Liver (tissue), 9 donors: ENCODE measurements around the gene IBA57. TPM values are rescaled to one million over a fixed set of nuclear protein-coding genes. Genes with fewer than 3 reads are reported as not detected.

Experiments
- DNase-seq: peaks from one replicate; pipeline ENCODE4 v3.0.0-alpha.2; 2017; ENCODE audit warnings: low spot score
- H3K27ac ChIP-seq, 2 donors: one replicate each; pipeline ENCODE4 v1.7.0; 2013; ENCODE audit warnings: inconsistent platforms in 2 of 2, low read length in 2 of 2, control low read depth in 1 of 2, low read depth in 1 of 2, mild to moderate bottlenecking in 1 of 2
- H3K27me3 ChIP-seq, 4 donors: one replicate each; pipeline versions ENCODE4 v1.6.1 to v1.7.0; 2013; ENCODE audit warnings: low read length in 3 of 4, inconsistent platforms in 1 of 4, mild to moderate bottlenecking in 1 of 4, moderate library complexity in 1 of 4; ENCODE audit not compliant: control insufficient read depth in 4 of 4, insufficient read depth in 4 of 4
- H3K36me3 ChIP-seq, 4 donors: one replicate each; pipeline versions ENCODE4 v1.6.1 to v1.7.0; 2013; ENCODE audit warnings: low read length in 3 of 4, mild to moderate bottlenecking in 3 of 4, low read depth in 1 of 4, moderate library complexity in 1 of 4; ENCODE audit not compliant: control insufficient read depth in 4 of 4, insufficient read depth in 3 of 4
- H3K4me1 ChIP-seq, 4 donors: one replicate each; pipeline versions ENCODE4 v1.6.1 to v1.7.0; 2013; ENCODE audit warnings: low read length in 3 of 4, mild to moderate bottlenecking in 3 of 4, moderate library complexity in 1 of 4; ENCODE audit not compliant: control insufficient read depth in 4 of 4, insufficient read depth in 4 of 4
- H3K4me3 ChIP-seq, 3 donors: one replicate each; pipeline versions ENCODE4 v1.6.1 to v1.7.0; 2013; ENCODE audit warnings: low read length in 3 of 3, control low read depth in 1 of 3, low read depth in 1 of 3, mild to moderate bottlenecking in 1 of 3
- H3K9ac ChIP-seq, 2 donors: one replicate each; pipeline ENCODE4 v1.7.0; 2013; ENCODE audit warnings: low read length in 2 of 2, mild to moderate bottlenecking in 2 of 2, moderate library complexity in 2 of 2, control low read depth in 1 of 2, low read depth in 1 of 2
- H3K9me3 ChIP-seq, 4 donors: one replicate each; pipeline versions ENCODE4 v1.6.1 to v1.7.0; 2013; ENCODE audit warnings: low read length in 3 of 4; ENCODE audit not compliant: control insufficient read depth in 4 of 4
- EGR1 ChIP-seq, 2 donors: IDR thresholded peaks; 2 replicates each; pipeline ENCODE4 v1.6.1; 2016 to 2018; ENCODE audit warnings: antibody characterized with exemption in 2 of 2, low read depth in 2 of 2
- FOXA2 ChIP-seq: IDR thresholded peaks from 2 replicates; pipeline ENCODE4 v1.6.1; 2016; ENCODE audit warnings: antibody characterized with exemption
- HNF4G ChIP-seq: IDR thresholded peaks from 2 replicates; pipeline ENCODE4 v1.6.1; 2016; ENCODE audit warnings: antibody characterized with exemption
- JUND ChIP-seq, 2 donors: IDR thresholded peaks; 2 replicates each; pipeline ENCODE4 v1.6.1; 2016; ENCODE audit warnings: antibody characterized with exemption in 2 of 2
- NR2F2 ChIP-seq: IDR thresholded peaks from 2 replicates; pipeline ENCODE4 v1.6.1; 2016; ENCODE audit warnings: antibody characterized with exemption
- RXRA ChIP-seq, 2 donors: IDR thresholded peaks; 2 replicates each; pipeline ENCODE4 v1.6.1; 2017 to 2018; ENCODE audit warnings: antibody characterized with exemption in 2 of 2, mild to moderate bottlenecking in 1 of 2
- SP1 ChIP-seq: IDR thresholded peaks from 2 replicates; pipeline ENCODE4 v1.6.1; 2018; ENCODE audit warnings: antibody characterized with exemption, mild to moderate bottlenecking
- TAF1 ChIP-seq: conservative IDR thresholded peaks from 2 replicates; pipeline ENCODE4 v1.6.1; 2016; ENCODE audit warnings: antibody characterized with exemption, mild to moderate bottlenecking
- YY1 ChIP-seq: IDR thresholded peaks from 2 replicates; pipeline ENCODE4 v1.6.1; 2016; ENCODE audit warnings: antibody characterized with exemption, mild to moderate bottlenecking
- WGBS: extraction: QIAGEN DNeasy Blood & Tissue Kit; methylation state at CpG from one replicate; pipeline ENCODE4 v1.1.7; 2013; 5-methylcytosine and 5-hydroxymethylcytosine counted together
- polyA plus RNA-seq, 2 donors: library from polyadenylated mRNA; stranded (reverse) in 1 of 2; unstranded in 1 of 2; fragments of 200-250 nt in 1 of 2; fragments of >200 nt in 1 of 2; fragmentation: Nextera tagmentation in 1 of 2; extraction: Ambion mirVana in 1 of 2; gene quantifications; one replicate each; pipeline versions ENCODE4 v1.2.1 to v1.2.3, GENCODE V29; 2013 to 2015
- total RNA-seq, 2 donors: library from RNA; depleted of rRNA; stranded (reverse); fragments of >200 nt; gene quantifications; one replicate each; pipeline ENCODE4 v1.2.3, GENCODE V29; 2014
- TF ChIP-seq, protein P1 (sequence below): IDR thresholded peaks from 2 replicates; pipeline ENCODE4 v1.6.1; 2016; ENCODE audit warnings: antibody characterized with exemption
- TF ChIP-seq, protein P2 (sequence below): IDR thresholded peaks from 2 replicates; pipeline ENCODE4 v1.6.1; 2016; ENCODE audit warnings: antibody characterized with exemption, mild to moderate bottlenecking
- TF ChIP-seq, protein P3 (sequence below): IDR thresholded peaks from 2 replicates; pipeline ENCODE4 v1.6.1; 2016; ENCODE audit warnings: antibody characterized with exemption
- TF ChIP-seq, protein P4 (sequence below): fragments of 150-350 bp; IDR thresholded peaks from 2 replicates; pipeline ENCODE4 v1.5.1; 2017; ENCODE audit warnings: improper control_type of control experiment, low read depth, low read length; ENCODE audit not compliant: missing input control
- donor health status: healthy.
- donor health status: healthy.
- donor health status: healthy.
- donor health status: healthy.
- donor health status: healthy.

IBA57 gene
- total and polyA plus RNA-seq, 4 donors: 1.6 to 12.0 (median 8.4) TPM

DNA sequence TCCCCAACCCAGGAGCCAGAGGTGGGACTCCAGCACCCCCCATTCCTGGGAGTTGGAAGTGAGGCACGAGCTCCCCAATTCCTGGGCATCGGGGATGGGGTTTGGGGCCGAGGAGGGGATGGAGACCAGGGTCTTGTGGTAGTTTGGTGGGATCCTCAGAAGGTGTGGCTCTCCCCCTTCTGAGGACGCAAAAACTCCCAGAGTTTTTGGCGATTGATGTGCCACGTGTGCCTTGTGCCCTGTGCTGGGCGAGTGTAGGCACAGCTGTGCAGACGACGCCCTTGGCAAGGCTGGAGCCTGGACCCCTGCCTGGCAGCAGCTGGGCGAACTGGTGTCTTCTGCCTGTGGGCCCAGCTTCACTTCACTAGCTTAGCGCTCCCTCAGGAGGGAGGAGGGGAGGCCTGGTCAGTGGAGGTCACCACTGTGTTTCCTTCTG lies 22.9 kb upstream of the IBA57 start (continued):
- TF ChIP-seq, protein P1, sequence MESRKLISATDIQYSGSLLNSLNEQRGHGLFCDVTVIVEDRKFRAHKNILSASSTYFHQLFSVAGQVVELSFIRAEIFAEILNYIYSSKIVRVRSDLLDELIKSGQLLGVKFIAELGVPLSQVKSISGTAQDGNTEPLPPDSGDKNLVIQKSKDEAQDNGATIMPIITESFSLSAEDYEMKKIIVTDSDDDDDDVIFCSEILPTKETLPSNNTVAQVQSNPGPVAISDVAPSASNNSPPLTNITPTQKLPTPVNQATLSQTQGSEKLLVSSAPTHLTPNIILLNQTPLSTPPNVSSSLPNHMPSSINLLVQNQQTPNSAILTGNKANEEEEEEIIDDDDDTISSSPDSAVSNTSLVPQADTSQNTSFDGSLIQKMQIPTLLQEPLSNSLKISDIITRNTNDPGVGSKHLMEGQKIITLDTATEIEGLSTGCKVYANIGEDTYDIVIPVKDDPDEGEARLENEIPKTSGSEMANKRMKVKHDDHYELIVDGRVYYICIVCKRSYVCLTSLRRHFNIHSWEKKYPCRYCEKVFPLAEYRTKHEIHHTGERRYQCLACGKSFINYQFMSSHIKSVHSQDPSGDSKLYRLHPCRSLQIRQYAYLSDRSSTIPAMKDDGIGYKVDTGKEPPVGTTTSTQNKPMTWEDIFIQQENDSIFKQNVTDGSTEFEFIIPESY: no peak
- TF ChIP-seq JUND (IDR thresholded peaks at IDR 0.05): no peak
- TF ChIP-seq, protein P2, sequence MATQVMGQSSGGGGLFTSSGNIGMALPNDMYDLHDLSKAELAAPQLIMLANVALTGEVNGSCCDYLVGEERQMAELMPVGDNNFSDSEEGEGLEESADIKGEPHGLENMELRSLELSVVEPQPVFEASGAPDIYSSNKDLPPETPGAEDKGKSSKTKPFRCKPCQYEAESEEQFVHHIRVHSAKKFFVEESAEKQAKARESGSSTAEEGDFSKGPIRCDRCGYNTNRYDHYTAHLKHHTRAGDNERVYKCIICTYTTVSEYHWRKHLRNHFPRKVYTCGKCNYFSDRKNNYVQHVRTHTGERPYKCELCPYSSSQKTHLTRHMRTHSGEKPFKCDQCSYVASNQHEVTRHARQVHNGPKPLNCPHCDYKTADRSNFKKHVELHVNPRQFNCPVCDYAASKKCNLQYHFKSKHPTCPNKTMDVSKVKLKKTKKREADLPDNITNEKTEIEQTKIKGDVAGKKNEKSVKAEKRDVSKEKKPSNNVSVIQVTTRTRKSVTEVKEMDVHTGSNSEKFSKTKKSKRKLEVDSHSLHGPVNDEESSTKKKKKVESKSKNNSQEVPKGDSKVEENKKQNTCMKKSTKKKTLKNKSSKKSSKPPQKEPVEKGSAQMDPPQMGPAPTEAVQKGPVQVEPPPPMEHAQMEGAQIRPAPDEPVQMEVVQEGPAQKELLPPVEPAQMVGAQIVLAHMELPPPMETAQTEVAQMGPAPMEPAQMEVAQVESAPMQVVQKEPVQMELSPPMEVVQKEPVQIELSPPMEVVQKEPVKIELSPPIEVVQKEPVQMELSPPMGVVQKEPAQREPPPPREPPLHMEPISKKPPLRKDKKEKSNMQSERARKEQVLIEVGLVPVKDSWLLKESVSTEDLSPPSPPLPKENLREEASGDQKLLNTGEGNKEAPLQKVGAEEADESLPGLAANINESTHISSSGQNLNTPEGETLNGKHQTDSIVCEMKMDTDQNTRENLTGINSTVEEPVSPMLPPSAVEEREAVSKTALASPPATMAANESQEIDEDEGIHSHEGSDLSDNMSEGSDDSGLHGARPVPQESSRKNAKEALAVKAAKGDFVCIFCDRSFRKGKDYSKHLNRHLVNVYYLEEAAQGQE: no peak

DNA sequence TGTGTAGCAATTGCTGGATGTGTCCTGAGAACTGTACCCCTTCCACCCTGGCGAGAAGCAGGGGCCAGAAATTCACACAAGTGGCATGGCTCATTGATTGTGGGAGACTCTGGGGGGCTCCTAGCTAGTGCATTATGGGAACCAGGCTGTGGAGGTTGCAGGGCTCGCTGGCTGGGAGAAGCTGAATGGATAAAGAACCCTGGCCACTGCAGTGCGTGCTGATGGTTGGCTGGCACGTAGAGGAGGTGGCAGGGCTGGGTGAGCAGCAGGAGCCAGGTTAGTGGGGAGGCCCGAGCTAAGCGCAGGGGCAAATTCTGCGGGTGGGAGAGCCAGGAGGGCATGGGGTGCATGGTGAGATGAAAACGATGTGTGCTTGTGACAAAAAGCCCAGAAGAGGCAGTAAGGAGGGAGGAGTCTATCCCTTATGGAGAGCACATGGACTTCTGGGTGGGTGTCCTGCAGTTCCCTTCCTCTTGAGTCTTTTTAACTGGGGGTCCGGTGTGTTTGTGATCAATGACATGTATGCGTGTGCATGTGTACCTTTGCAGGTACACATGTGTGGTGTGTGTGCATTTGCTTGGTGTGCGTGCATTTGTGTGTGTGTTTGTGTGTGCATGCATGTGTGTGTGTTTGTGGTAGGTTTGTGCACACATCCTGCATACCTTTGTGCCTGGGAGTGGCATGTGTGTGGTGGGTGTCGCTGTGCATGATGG lies 22.0 kb upstream of the IBA57 start:
- Histone ChIP-seq H3K9ac (no peak overlapping the region), H3K27me3 (no peaks in the 10 kb centered on the region), H3K36me3 (peaks cover 0 to 19% (median 8%) of the 10 kb centered on the region in 4 donors), H3K4me1 (peaks cover 17 to 30% (median 23%) of the 10 kb centered on the region in 4 donors), H3K4me3 (no peak overlapping the region), H3K9me3 (no peaks in the 10 kb centered on the region), H3K27ac (no peak overlapping the region)
- no peak for DNase-seq
- WGBS: 95% methylated on average over 12 of the region's 12 CpGs
- TF ChIP-seq EGR1 (IDR thresholded peaks at IDR 0.05; ENCODE audit: low read depth in 2 of 2) (no peak), FOXA2 (no peak), YY1 (no peak), HNF4G (no peak), SP1 (no peak), JUND (IDR thresholded peaks at IDR 0.05) (no peak), TAF1 (no peak), RXRA (IDR thresholded peaks at IDR 0.05) (no peak), NR2F2 (no peak)
- TF ChIP-seq, protein P3, sequence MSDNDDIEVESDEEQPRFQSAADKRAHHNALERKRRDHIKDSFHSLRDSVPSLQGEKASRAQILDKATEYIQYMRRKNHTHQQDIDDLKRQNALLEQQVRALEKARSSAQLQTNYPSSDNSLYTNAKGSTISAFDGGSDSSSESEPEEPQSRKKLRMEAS: no peak
- TF ChIP-seq, protein P4, sequence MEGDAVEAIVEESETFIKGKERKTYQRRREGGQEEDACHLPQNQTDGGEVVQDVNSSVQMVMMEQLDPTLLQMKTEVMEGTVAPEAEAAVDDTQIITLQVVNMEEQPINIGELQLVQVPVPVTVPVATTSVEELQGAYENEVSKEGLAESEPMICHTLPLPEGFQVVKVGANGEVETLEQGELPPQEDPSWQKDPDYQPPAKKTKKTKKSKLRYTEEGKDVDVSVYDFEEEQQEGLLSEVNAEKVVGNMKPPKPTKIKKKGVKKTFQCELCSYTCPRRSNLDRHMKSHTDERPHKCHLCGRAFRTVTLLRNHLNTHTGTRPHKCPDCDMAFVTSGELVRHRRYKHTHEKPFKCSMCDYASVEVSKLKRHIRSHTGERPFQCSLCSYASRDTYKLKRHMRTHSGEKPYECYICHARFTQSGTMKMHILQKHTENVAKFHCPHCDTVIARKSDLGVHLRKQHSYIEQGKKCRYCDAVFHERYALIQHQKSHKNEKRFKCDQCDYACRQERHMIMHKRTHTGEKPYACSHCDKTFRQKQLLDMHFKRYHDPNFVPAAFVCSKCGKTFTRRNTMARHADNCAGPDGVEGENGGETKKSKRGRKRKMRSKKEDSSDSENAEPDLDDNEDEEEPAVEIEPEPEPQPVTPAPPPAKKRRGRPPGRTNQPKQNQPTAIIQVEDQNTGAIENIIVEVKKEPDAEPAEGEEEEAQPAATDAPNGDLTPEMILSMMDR: no peak
- TF ChIP-seq, protein P2: no peak
